Parathyroid adenoma (tissue), 2 donors: ENCODE data around the gene MRM2.

Experiments
- H2AFZ ChIP-seq: fragments of 300-600 bp; sonication (generic); one replicate; pipeline ENCODE4 v1.7.0; 2017; ENCODE audit warnings: antibody characterized with exemption, mild to moderate bottlenecking
- H3K27ac ChIP-seq: fragments of 300-600 bp; sonication (generic); one replicate; pipeline ENCODE4 v1.7.0; 2017
- H3K27me3 ChIP-seq: fragments of 300-600 bp; sonication (generic); one replicate; pipeline ENCODE4 v1.7.0; 2017; ENCODE audit warnings: low read length; ENCODE audit not compliant: control insufficient read depth, insufficient read depth
- H3K36me3 ChIP-seq: fragments of 300-600 bp; sonication (generic); one replicate; pipeline ENCODE4 v1.7.0; 2017; ENCODE audit warnings: low read length; ENCODE audit not compliant: control insufficient read depth, insufficient read depth
- H3K4me1 ChIP-seq: fragments of 300-600 bp; sonication (generic); one replicate; pipeline ENCODE4 v1.7.0; 2017; ENCODE audit warnings: control low read depth
- H3K4me2 ChIP-seq: fragments of 300-600 bp; sonication (generic); one replicate; pipeline ENCODE4 v1.7.0; 2017; ENCODE audit warnings: low read length
- H3K4me3 ChIP-seq: fragments of 300-600 bp; sonication (generic); one replicate; pipeline ENCODE4 v1.7.0; 2017; ENCODE audit warnings: low read depth, low read length
- H3K79me2 ChIP-seq: fragments of 300-600 bp; sonication (generic); one replicate; pipeline ENCODE4 v1.7.0; 2017; ENCODE audit warnings: control low read depth
- H3K9ac ChIP-seq: fragments of 300-600 bp; sonication (generic); one replicate; pipeline ENCODE4 v1.7.0; 2017; ENCODE audit warnings: mild to moderate bottlenecking
- H3K9me3 ChIP-seq: fragments of 300-600 bp; sonication (generic); one replicate; pipeline ENCODE4 v1.7.0; 2017; ENCODE audit warnings: low read length; ENCODE audit not compliant: control insufficient read depth
- CTCF ChIP-seq: fragments of 300-600 bp; sonication (generic); IDR thresholded peaks from one replicate; pipeline ENCODE4 v1.7.0; 2017; ENCODE audit warnings: antibody characterized with exemption, mild to moderate bottlenecking
- donor health status: primary hyperparathyroidism.

MRM2 gene

GRCh38 chr7:2199528-2199927, 42.5 kb downstream of the MRM2 start:
- H2AFZ ChIP-seq, result no peak overlapping the region
- H3K36me3 ChIP-seq, result no peaks in the 10 kb centered on the region
- no peaks in the 10 kb centered on the region for H3K27me3 ChIP-seq
- H3K9ac ChIP-seq, result no peak overlapping the region
- peaks cover 2% of the 10 kb centered on the region for H3K79me2 ChIP-seq
- H3K27ac ChIP-seq, result no peak overlapping the region
- no peak for TF ChIP-seq CTCF
- H3K9me3 ChIP-seq, result no peaks in the 10 kb centered on the region
- H3K4me2 ChIP-seq, result no peak overlapping the region
- H3K4me3 ChIP-seq, result no peak overlapping the region
- H3K4me1 ChIP-seq, result no peaks in the 10 kb centered on the region

GRCh38 chr7:2198760-2199159, 43.2 kb downstream of the MRM2 start:
- TF ChIP-seq CTCF, result no peak

GRCh38 chr7:2198206-2198605, 43.8 kb downstream of the MRM2 start:
- Histone ChIP-seq H3K4me1 (no peaks in the 10 kb centered on the region), H3K27me3 (no peaks in the 10 kb centered on the region), H3K27ac (no peak overlapping the region), H3K79me2 (peaks cover 2% of the 10 kb centered on the region), H3K9ac (no peak overlapping the region), H3K4me3 (no peak overlapping the region), H2AFZ (no peak overlapping the region), H3K36me3 (no peaks in the 10 kb centered on the region), H3K4me2 (no peak overlapping the region), H3K9me3 (no peaks in the 10 kb centered on the region)
- no peak for TF ChIP-seq CTCF

More at GRCh38 chr7:2198760-2199159, 43.2 kb downstream of the MRM2 start:
- Histone ChIP-seq H3K9ac (no peak overlapping the region), H3K4me3 (no peak overlapping the region), H3K27me3 (no peaks in the 10 kb centered on the region), H3K9me3 (no peaks in the 10 kb centered on the region), H3K79me2 (peaks cover 2% of the 10 kb centered on the region), H3K27ac (no peak overlapping the region), H3K4me2 (no peak overlapping the region), H3K36me3 (no peaks in the 10 kb centered on the region), H3K4me1 (no peaks in the 10 kb centered on the region), H2AFZ (no peak overlapping the region)

- Histone ChIP-seq H3K79me2 (peaks cover 2% of the 10 kb centered on the region), H3K36me3 (no peaks in the 10 kb centered on the region), H3K4me2 (no peak overlapping the region), H2AFZ (no peak overlapping the region), H3K4me1 (no peaks in the 10 kb centered on the region), H3K27me3 (no peaks in the 10 kb centered on the region), H3K9ac (no peak overlapping the region), H3K27ac (no peak overlapping the region), H3K4me3 (no peak overlapping the region), H3K9me3 (no peaks in the 10 kb centered on the region)
- no peak for TF ChIP-seq CTCF
These were observed 44.4 kb downstream of the MRM2 start for GRCh38 chr7:2197436-2198155.
